Mucosa of rectum (tissue), 2 donors: Measurements from ENCODE around the gene C16orf95.

ENCODE experiments used
- H3K27ac ChIP-seq, 2 donors: one replicate each; pipeline ENCODE4 v1.7.0; 2013; ENCODE audit warnings: inconsistent platforms in 2 of 2, low read depth in 2 of 2, low read length in 2 of 2
- H3K27me3 ChIP-seq, 2 donors: one replicate each; pipeline ENCODE4 v1.7.0; 2013; ENCODE audit warnings: low read length in 2 of 2; ENCODE audit not compliant: control insufficient read depth in 2 of 2, insufficient read depth in 2 of 2
- H3K36me3 ChIP-seq, 2 donors: one replicate each; pipeline ENCODE4 v1.7.0; 2013; ENCODE audit warnings: low read length in 2 of 2; ENCODE audit not compliant: control insufficient read depth in 2 of 2, insufficient read depth in 2 of 2
- H3K4me1 ChIP-seq, 2 donors: one replicate each; pipeline ENCODE4 v1.7.0; 2013; ENCODE audit warnings: low read length in 2 of 2, mild to moderate bottlenecking in 1 of 2; ENCODE audit not compliant: control insufficient read depth in 2 of 2, insufficient read depth in 2 of 2
- H3K4me3 ChIP-seq, 2 donors: one replicate each; pipeline ENCODE4 v1.7.0; 2013; ENCODE audit warnings: low read length in 2 of 2
- H3K9ac ChIP-seq, 2 donors: one replicate each; pipeline ENCODE4 v1.7.0; 2013; ENCODE audit warnings: low read length in 2 of 2, low read depth in 1 of 2, mild to moderate bottlenecking in 1 of 2
- H3K9me3 ChIP-seq, 2 donors: one replicate each; pipeline ENCODE4 v1.7.0; 2013; ENCODE audit warnings: low read length in 2 of 2; ENCODE audit not compliant: control insufficient read depth in 2 of 2
- donor health status: healthy.
- donor health status: Normal muscosa, but diverticular disease.

The C16orf95 gene

GRCh38 chr16:87317750-87318644, 805 bp upstream of the C16orf95 start:
- H3K27ac ChIP-seq: peak overlapping the region; percentile 91 to 96

GRCh38 chr16:87316450-87316922, 706 bp downstream of the C16orf95 start:
- no peaks in the 10 kb centered on the region for H3K9me3 ChIP-seq
- H3K9ac ChIP-seq: peak overlapping the region; percentile 95
- H3K27ac ChIP-seq: peak overlapping the region; percentile 91 to 96
- H3K36me3 ChIP-seq: no peaks in the 10 kb centered on the region
- H3K27me3 ChIP-seq: no peaks in the 10 kb centered on the region
- peak overlapping the region; percentile 76 to 95 for H3K4me3 ChIP-seq
- peaks cover 10 to 12% of the 10 kb centered on the region in 2 donors for H3K4me1 ChIP-seq

More at GRCh38 chr16:87317750-87318644, 805 bp upstream of the C16orf95 start:
- H3K4me3 ChIP-seq: peak overlapping the region; percentile 76 to 95
- no peaks in the 10 kb centered on the region for H3K36me3 ChIP-seq
- no peaks in the 10 kb centered on the region for H3K27me3 ChIP-seq
- H3K4me1 ChIP-seq: peaks cover 10 to 12% of the 10 kb centered on the region in 2 donors
- peak overlapping the region; percentile 95 for H3K9ac ChIP-seq
- H3K9me3 ChIP-seq: no peaks in the 10 kb centered on the region

GRCh38 chr16:87314990-87315420, 2.2 kb downstream of the C16orf95 start:
- Histone ChIP-seq H3K27ac (no peak overlapping the region), H3K36me3 (no peaks in the 10 kb centered on the region), H3K9ac (no peak overlapping the region), H3K9me3 (no peaks in the 10 kb centered on the region), H3K27me3 (no peaks in the 10 kb centered on the region), H3K4me1 (peaks cover 10 to 12% of the 10 kb centered on the region in 2 donors), H3K4me3 (no peak overlapping the region)

- Histone ChIP-seq H3K9ac (no peak overlapping the region), H3K9me3 (no peaks in the 10 kb centered on the region), H3K27ac (no peak overlapping the region), H3K4me1 (peaks cover 3% of the 10 kb centered on the region in 2 donors), H3K36me3 (no peaks in the 10 kb centered on the region), H3K27me3 (no peaks in the 10 kb centered on the region), H3K4me3 (no peak overlapping the region)
These were observed 5.2 kb downstream of the C16orf95 start for GRCh38 chr16:87312008-87312407.

GRCh38 chr16:87311387-87311786, 5.8 kb downstream of the C16orf95 start:
- H3K36me3 ChIP-seq: no peaks in the 10 kb centered on the region
- no peaks in the 10 kb centered on the region for H3K9me3 ChIP-seq
- H3K4me3 ChIP-seq: no peak overlapping the region
- H3K9ac ChIP-seq: no peak overlapping the region
- H3K4me1 ChIP-seq: no peaks in the 10 kb centered on the region
- H3K27me3 ChIP-seq: no peaks in the 10 kb centered on the region
- no peak overlapping the region for H3K27ac ChIP-seq

- Histone ChIP-seq H3K4me1 (peaks cover 0 to 4% of the 10 kb centered on the region in 2 donors), H3K9ac (no peak overlapping the region), H3K4me3 (no peak overlapping the region), H3K9me3 (no peaks in the 10 kb centered on the region), H3K36me3 (no peaks in the 10 kb centered on the region), H3K27me3 (no peaks in the 10 kb centered on the region), H3K27ac (no peak overlapping the region)
These were observed 6.6 kb downstream of the C16orf95 start for GRCh38 chr16:87310610-87311009.

- no peak overlapping the region for H3K9ac ChIP-seq
- H3K9me3 ChIP-seq: no peaks in the 10 kb centered on the region
- H3K4me3 ChIP-seq: no peak overlapping the region
These were observed 7.3 kb downstream of the C16orf95 start for GRCh38 chr16:87309620-87310525.

GRCh38 chr16:87308826-87309225, 8.4 kb downstream of the C16orf95 start:
- no peak overlapping the region for H3K4me3 ChIP-seq
- H3K9me3 ChIP-seq: no peaks in the 10 kb centered on the region
- H3K27me3 ChIP-seq: no peaks in the 10 kb centered on the region
- H3K4me1 ChIP-seq: peaks cover 0 to 11% of the 10 kb centered on the region in 2 donors
- H3K27ac ChIP-seq: no peak overlapping the region
- no peak overlapping the region for H3K9ac ChIP-seq
- no peaks in the 10 kb centered on the region for H3K36me3 ChIP-seq

More at GRCh38 chr16:87309620-87310525, 7.3 kb downstream of the C16orf95 start:
- peaks cover 0 to 8% of the 10 kb centered on the region in 2 donors for H3K4me1 ChIP-seq
- H3K36me3 ChIP-seq: no peaks in the 10 kb centered on the region
- no peaks in the 10 kb centered on the region for H3K27me3 ChIP-seq
- H3K27ac ChIP-seq: no peak overlapping the region

GRCh38 chr16:87306516-87306915, 10.7 kb downstream of the C16orf95 start:
- Histone ChIP-seq H3K36me3 (no peaks in the 10 kb centered on the region), H3K27me3 (no peaks in the 10 kb centered on the region), H3K27ac (no peak overlapping the region), H3K4me3 (no peak overlapping the region), H3K4me1 (peaks cover 0 to 11% of the 10 kb centered on the region in 2 donors), H3K9me3 (no peaks in the 10 kb centered on the region), H3K9ac (no peak overlapping the region)
